SU-DHL-6 (cell line): ENCODE data around the gene ITGB8.

Experiments used
- H2AFZ ChIP-seq: fragments of 200-600 bp; sonication (generic); 2 replicates; pipeline ENCODE4 v1.6.1; 2014; ENCODE audit warnings: low read depth, mild to moderate bottlenecking, moderate library complexity, mixed read lengths, antibody characterized with exemption, low read length; ENCODE audit not compliant: severe bottlenecking
- H3F3A ChIP-seq: fragments of 200-600 bp; shearing (Covaris generic); 2 replicates; pipeline ENCODE4 v1.6.0; 2016; ENCODE audit warnings: antibody characterized with exemption, mild to moderate bottlenecking; ENCODE audit not compliant: insufficient read depth
- H3K27ac ChIP-seq: fragments of 200-600 bp; sonication (generic); 2 replicates; pipeline ENCODE4 v1.5.1; 2016; ENCODE audit warnings: low read depth, mild to moderate bottlenecking, low read length, moderate library complexity, mixed read lengths
- H3K27me3 ChIP-seq: fragments of 200-600 bp; sonication (generic), shearing (Covaris generic); 2 replicates; pipeline ENCODE4 v1.6.0; 2014; ENCODE audit warnings: mild to moderate bottlenecking, low read length
- H3K36me3 ChIP-seq: fragments of 200-600 bp; sonication (generic); 2 replicates; pipeline ENCODE4 v1.6.1; 2014; ENCODE audit warnings: mild to moderate bottlenecking, low read length, mixed read lengths
- H3K4me2 ChIP-seq: fragments of 300-600, 200-600 bp; shearing (Covaris generic), sonication (generic); 2 replicates; pipeline ENCODE4 v1.6.0; 2014; ENCODE audit warnings: low read length, low read depth, mild to moderate bottlenecking; ENCODE audit not compliant: poor library complexity, severe bottlenecking
- H3K4me3 ChIP-seq: fragments of 200-600 bp; sonication (generic); 2 replicates; pipeline ENCODE4 v1.5.1; 2014; ENCODE audit warnings: antibody characterized with exemption, low read length, mild to moderate bottlenecking, mixed read lengths; ENCODE audit not compliant: insufficient read depth, poor library complexity, severe bottlenecking
- H3K79me2 ChIP-seq: fragments of 200-600 bp; sonication (generic); 2 replicates; pipeline ENCODE4 v1.6.1; 2014; ENCODE audit warnings: mild to moderate bottlenecking, low read length, moderate library complexity; ENCODE audit not compliant: insufficient read depth
- H3K9ac ChIP-seq: fragments of 200-600 bp; sonication (generic); 2 replicates; pipeline ENCODE4 v1.7.0; 2014; ENCODE audit warnings: mild to moderate bottlenecking, low read length
- H3K9me2 ChIP-seq: fragments of 200-600 bp; sonication (generic); replicated peaks from 2 replicates; pipeline ENCODE4 v1.6.1; 2014; ENCODE audit warnings: low read length; ENCODE audit not compliant: insufficient read depth
- H3K9me3 ChIP-seq: fragments of 200-600 bp; sonication (generic); 2 replicates; pipeline ENCODE4 v1.6.1; 2014; ENCODE audit warnings: low read length, mixed read lengths; ENCODE audit not compliant: insufficient read depth
- H4K20me1 ChIP-seq: fragments of 200-600 bp; sonication (generic); 2 replicates; pipeline ENCODE4 v1.6.1; 2014; ENCODE audit warnings: low read depth, mild to moderate bottlenecking, antibody characterized with exemption, low read length, moderate library complexity, mixed read lengths
- CTCF ChIP-seq: fragments of 200-600 bp; sonication (generic); IDR thresholded peaks from one replicate; pipeline ENCODE4 v1.5.1; 2017; ENCODE audit warnings: antibody characterized with exemption, mild to moderate bottlenecking, low read length, moderate library complexity; ENCODE audit not compliant: insufficient read depth, poor library complexity, severe bottlenecking
- EZH2phosphoT487 ChIP-seq: fragments of 200-600 bp; sonication (generic), shearing (Covaris generic); conservative IDR thresholded peaks from 2 replicates; pipeline ENCODE4 v1.6.1; 2018; ENCODE audit warnings: mild to moderate bottlenecking, antibody characterized with exemption, low read length, moderate library complexity, mixed read lengths

ITGB8 gene

GRCh38 chr7:20417260-20417659 is 86.6 kb downstream of the ITGB8 start:
- Histone ChIP-seq H3F3A (no peaks in the 10 kb centered on the region), H3K36me3 (no peaks in the 10 kb centered on the region), H3K9me2 (no peaks in the 10 kb centered on the region), H3K27me3 (no peaks in the 10 kb centered on the region), H3K9me3 (no peaks in the 10 kb centered on the region), H3K9ac (no peak overlapping the region), H2AFZ (peak overlapping the region; percentile 13), H3K4me2 (no peak overlapping the region), H3K27ac (no peak overlapping the region), H4K20me1 (no peaks in the 10 kb centered on the region), H3K4me3 (no peak overlapping the region), H3K79me2 (no peaks in the 10 kb centered on the region)
- no peak for TF ChIP-seq CTCF
- TF ChIP-seq EZH2phosphoT487 = no peak

GRCh38 chr7:20417675-20418382 is 87.1 kb downstream of the ITGB8 start:
- no peak overlapping the region for H3K4me2 ChIP-seq
- no peak for TF ChIP-seq CTCF
- no peak for TF ChIP-seq EZH2phosphoT487
- H3K4me3 ChIP-seq = no peak overlapping the region

GRCh38 chr7:20424500-20424899 is 93.8 kb downstream of the ITGB8 start:
- no peaks in the 10 kb centered on the region; the same call in 1 of the 2 replicates for H3K9me3 ChIP-seq
- H3K79me2 ChIP-seq = no peaks in the 10 kb centered on the region
- H3K4me2 ChIP-seq = no peak overlapping the region
- no peaks in the 10 kb centered on the region for H3F3A ChIP-seq
- H3K9ac ChIP-seq = no peak overlapping the region
- TF ChIP-seq CTCF (no peak), EZH2phosphoT487 (no peak)
- H3K27ac ChIP-seq = no peak overlapping the region
- no peaks in the 10 kb centered on the region for H3K36me3 ChIP-seq
- no peak overlapping the region for H2AFZ ChIP-seq
- H3K4me3 ChIP-seq = no peak overlapping the region
- H3K9me2 ChIP-seq = no peaks in the 10 kb centered on the region
- no peaks in the 10 kb centered on the region for H4K20me1 ChIP-seq
- H3K27me3 ChIP-seq = no peaks in the 10 kb centered on the region

More at GRCh38 chr7:20417675-20418382, 87.1 kb downstream of the ITGB8 start:
- Histone ChIP-seq H3K27me3 (no peaks in the 10 kb centered on the region), H3K9ac (no peak overlapping the region), H3K36me3 (no peaks in the 10 kb centered on the region), H3K27ac (no peak overlapping the region), H3K79me2 (no peaks in the 10 kb centered on the region), H3K9me3 (no peaks in the 10 kb centered on the region), H3K9me2 (no peaks in the 10 kb centered on the region), H4K20me1 (no peaks in the 10 kb centered on the region), H2AFZ (no peak overlapping the region), H3F3A (no peaks in the 10 kb centered on the region)
